CD14-positive monocyte (primary cell): ENCODE data around the gene CPED1. TPM values are rescaled to one million over a fixed set of nuclear protein-coding genes. Genes with fewer than 3 reads are reported as not detected.

ENCODE experiments used
- DNase-seq, 3 donors: peaks; one replicate each; pipeline ENCODE4 v3.0.0-alpha.2; 2011 to 2022
- H2AFZ ChIP-seq: 2 replicates; pipeline ENCODE4 v1.6.0; 2012; ENCODE audit warnings: mild to moderate bottlenecking, low read depth, low read length, inconsistent platforms; ENCODE audit not compliant: insufficient read depth, poor library complexity, severe bottlenecking
- H3K27ac ChIP-seq, 2 donors: 1 replicate in 1 of 2; 2 replicates in 1 of 2; pipeline ENCODE4 v1.5.1; 2012 to 2013; ENCODE audit warnings: low read length in 2 of 2, control low read depth in 1 of 2, inconsistent platforms in 1 of 2, low read depth in 1 of 2, mild to moderate bottlenecking in 1 of 2
- H3K27me3 ChIP-seq, 2 donors: one replicate each; pipeline versions ENCODE4 v1.6.0 to v1.6.1; 2011 to 2013; ENCODE audit warnings: low read length in 2 of 2; ENCODE audit not compliant: control insufficient read depth in 2 of 2, insufficient read depth in 2 of 2
- H3K36me3 ChIP-seq, 2 donors: replicated peaks in 1 of 2; 1 replicate in 1 of 2; 2 replicates in 1 of 2; pipeline versions ENCODE4 v1.5.1 to v1.6.1; 2012 to 2013; ENCODE audit warnings: low read length in 2 of 2, control low read depth in 1 of 2, inconsistent platforms in 1 of 2, mild to moderate bottlenecking in 1 of 2; ENCODE audit not compliant: insufficient read depth in 2 of 2, control insufficient read depth in 1 of 2
- H3K4me1 ChIP-seq, 2 donors: 1 replicate in 1 of 2; 2 replicates in 1 of 2; pipeline versions ENCODE4 v1.5.1 to v1.6.1; 2012 to 2013; ENCODE audit warnings: low read length in 2 of 2, control low read depth in 1 of 2, inconsistent platforms in 1 of 2, mild to moderate bottlenecking in 1 of 2, moderate library complexity in 1 of 2; ENCODE audit not compliant: insufficient read depth in 2 of 2, control insufficient read depth in 1 of 2
- H3K4me2 ChIP-seq: replicated peaks from 2 replicates; pipeline ENCODE3; 2012; ENCODE audit warnings: low read length, moderate library complexity, mild to moderate bottlenecking; ENCODE audit not compliant: poor library complexity, severe bottlenecking; ENCODE audit errors: extremely low read depth
- H3K4me3 ChIP-seq, 3 experiments: fragments of 200-600 bp in 1 of 3; sonication (generic) in 1 of 3; replicated peaks in 1 of 3; 1 replicate in 2 of 3; 2 replicates in 1 of 3; pipeline ENCODE4 v1.5.1; 2011 to 2013; ENCODE audit warnings: low read length in 3 of 3, mild to moderate bottlenecking in 3 of 3, control low read depth in 2 of 3, low read depth in 2 of 3, inconsistent platforms in 1 of 3, moderate library complexity in 1 of 3
- H3K79me2 ChIP-seq: 2 replicates; pipeline ENCODE4 v1.6.0; 2012; ENCODE audit warnings: mild to moderate bottlenecking, control low read depth, inconsistent platforms, low read length, moderate library complexity; ENCODE audit not compliant: insufficient read depth
- H3K9ac ChIP-seq: 2 replicates; pipeline ENCODE4 v1.6.0; 2017; ENCODE audit warnings: low read length, mild to moderate bottlenecking; ENCODE audit not compliant: insufficient read depth, poor library complexity, severe bottlenecking
- H3K9me3 ChIP-seq, 2 donors: replicated peaks in 1 of 2; 1 replicate in 1 of 2; 2 replicates in 1 of 2; pipeline versions ENCODE4 v1.5.1 to v1.6.1; 2012 to 2013; ENCODE audit warnings: low read length in 2 of 2, control low read depth in 1 of 2; ENCODE audit not compliant: control insufficient read depth in 1 of 2, insufficient read depth in 1 of 2
- H4K20me1 ChIP-seq: 2 replicates; pipeline ENCODE4 v1.6.0; 2012; ENCODE audit warnings: mild to moderate bottlenecking, low read length, control low read depth, moderate library complexity; ENCODE audit not compliant: insufficient read depth
- H3K27ac Mint-ChIP-seq, 7 donors: one replicate each; pipeline ENCODE4 v1.8.0; 2020; ENCODE audit warnings: mild to moderate bottlenecking in 7 of 7, mixed read lengths in 7 of 7, moderate library complexity in 6 of 7, inconsistent platforms in 2 of 7
- H3K27me3 Mint-ChIP-seq, 3 donors: one replicate each; pipeline ENCODE4 v1.8.0; 2021 to 2022; ENCODE audit warnings: low read depth in 3 of 3, mild to moderate bottlenecking in 3 of 3, mixed read lengths in 3 of 3, moderate library complexity in 3 of 3, inconsistent platforms in 1 of 3
- H3K36me3 Mint-ChIP-seq, 2 donors: one replicate each; pipeline ENCODE4 v1.8.0; 2020; ENCODE audit warnings: mixed read lengths in 2 of 2, inconsistent platforms in 1 of 2, mild to moderate bottlenecking in 1 of 2
- H3K4me1 Mint-ChIP-seq: one replicate; pipeline ENCODE4 v1.8.0; 2020; ENCODE audit warnings: mild to moderate bottlenecking, mixed read lengths
- H3K4me3 Mint-ChIP-seq, 2 donors: one replicate each; pipeline ENCODE4 v1.8.0; 2020; ENCODE audit warnings: mild to moderate bottlenecking in 2 of 2, mixed read lengths in 2 of 2, moderate library complexity in 1 of 2
- H3K9me3 Mint-ChIP-seq, 7 donors: one replicate each; pipeline ENCODE4 v1.8.0; 2020 to 2022; ENCODE audit warnings: mixed read lengths in 7 of 7, mild to moderate bottlenecking in 6 of 7, moderate library complexity in 6 of 7, inconsistent platforms in 2 of 7
- CTCF ChIP-seq: fragments of 200-600 bp; IDR thresholded peaks from one replicate; pipeline ENCODE4 v1.8.0; 2022; ENCODE audit warnings: antibody characterized with exemption, mild to moderate bottlenecking
- WGBS: methylation state at CpG from one replicate; pipeline ENCODE4 v1.1.5; 2013; ENCODE audit warnings: missing lambda C conversion rate; ENCODE audit not compliant: insufficient coverage; 5-methylcytosine and 5-hydroxymethylcytosine counted together
- intact Hi-C, 2 donors: fragments of 100-400 bp; cut with micrococcal nuclease; formaldehyde crosslinking; loops; one replicate each; pipeline versions ENCODE4 v1.15.0 to v1.15.1; 2023
- polyA plus RNA-seq, 3 donors: library from polyadenylated mRNA; depleted of rRNA in 1 of 3; unstranded in 2 of 3; stranded (reverse) in 1 of 3; fragments of 300-500 nt in 2 of 3; fragments of >200 nt in 1 of 3; fragmentation: Illumina TruSeq in 2 of 3; gene quantifications; 1 replicate in 2 of 3; 2 replicates in 1 of 3; pipeline ENCODE4 v1.2.3, GENCODE V29; 2012 to 2021

CPED1 gene
- polyA plus RNA-seq, 3 donors = 9.8 to 30.0 (median 20.4) TPM

- intact Hi-C loops = no loop called here
- Mint-ChIP-seq H3K9me3 (peaks cover 0 to 10% (median 2%) of the 10 kb centered on the region in 7 donors), H3K4me1 (no peaks in the 10 kb centered on the region), H3K27ac (no peak overlapping the region), H3K36me3 (no peaks in the 10 kb centered on the region), H3K4me3 (no peak overlapping the region), H3K27me3 (no peaks in the 10 kb centered on the region)
- Histone ChIP-seq H3K9me3 (no peaks in the 10 kb centered on the region), H3K4me3 (no peak overlapping the region), H2AFZ (no peak overlapping the region), H3K79me2 (no peaks in the 10 kb centered on the region), H3K36me3 (no peaks in the 10 kb centered on the region), H3K4me1 (no peaks in the 10 kb centered on the region), H3K27ac (no peak overlapping the region), H4K20me1 (no peaks in the 10 kb centered on the region), H3K4me2 (no peak overlapping the region), H3K27me3 (no peaks in the 10 kb centered on the region), H3K9ac (no peak overlapping the region)
- no peak for DNase-seq
- TF ChIP-seq CTCF = no peak
- WGBS = no CpG with 5 or more reads among the region's 1 CpG
Measured at GRCh38 chr7:121228779-121229178, 240.3 kb downstream of the CPED1 start.

GRCh38 chr7:121235201-121235600 lies 246.7 kb downstream of the CPED1 start:
- Mint-ChIP-seq H3K9me3 (peaks cover 0 to 5% (median 0%) of the 10 kb centered on the region in 7 donors), H3K4me1 (no peaks in the 10 kb centered on the region), H3K27me3 (no peaks in the 10 kb centered on the region), H3K27ac (no peak overlapping the region), H3K4me3 (no peak overlapping the region), H3K36me3 (no peaks in the 10 kb centered on the region)
- Histone ChIP-seq H3K9ac (no peak overlapping the region), H3K4me3 (no peak overlapping the region), H3K36me3 (no peaks in the 10 kb centered on the region), H3K27me3 (no peaks in the 10 kb centered on the region), H2AFZ (no peak overlapping the region), H4K20me1 (no peaks in the 10 kb centered on the region), H3K9me3 (no peaks in the 10 kb centered on the region), H3K27ac (no peak overlapping the region), H3K4me1 (no peaks in the 10 kb centered on the region), H3K79me2 (no peaks in the 10 kb centered on the region), H3K4me2 (no peak overlapping the region)
- TF ChIP-seq CTCF = no peak
- intact Hi-C loops = no loop called here
- DNase-seq = no peak
